ENCODE data around the gene KCNN3.

KCNN3 gene

GRCh38 chr1:154695985-154696384, 174.1 kb downstream of the KCNN3 start:
- no peaks in the 10 kb centered on the region for H3K36me3 ChIP-seq (replicated peaks; ENCODE audit: insufficient read depth, low read length)
- no peaks in the 10 kb centered on the region for H3K79me2 ChIP-seq (ENCODE audit: low read length)
- peaks cover 8% of the 10 kb centered on the region; the same call in 1 of the 2 replicates for H3K4me1 ChIP-seq (ENCODE audit: low read length)
- H3K9ac ChIP-seq (ENCODE audit: low read length), result no peak overlapping the region
- no peaks in the 10 kb centered on the region for H3K9me2 ChIP-seq (replicated peaks; ENCODE audit: insufficient read depth, low read length)
- H3K4me2 ChIP-seq (ENCODE audit: low read depth, low read length), result no peak overlapping the region
- no peaks in the 10 kb centered on the region for H3F3A ChIP-seq (ENCODE audit: insufficient read depth, low read length)
- H4K20me1 ChIP-seq (ENCODE audit: insufficient read depth, low read length), result no peaks in the 10 kb centered on the region
- H3K27ac ChIP-seq (ENCODE audit: low read length), result no peak overlapping the region
- DNase-seq, result no peak
- H3K9me3 ChIP-seq (replicated peaks; ENCODE audit: insufficient read depth, low read length), result no peaks in the 10 kb centered on the region
- H3K4me3 ChIP-seq (ENCODE audit: low read length), result no peak overlapping the region
- no peak overlapping the region for H2AFZ ChIP-seq (ENCODE audit: low read length)
- no peaks in the 10 kb centered on the region for H3K27me3 ChIP-seq (replicated peaks; ENCODE audit: insufficient read depth, low read length)
- 0 out of 2 replicates have a peak, but pooled peaks have one; percentile 6 for TF ChIP-seq CTCF (IDR thresholded peaks at IDR 0.05; ENCODE audit: low read length)
- TF ChIP-seq EZH2phosphoT487 (IDR thresholded peaks at IDR 0.05; ENCODE audit: low read length), result no peak

GRCh38 chr1:154694995-154695394, 175.1 kb downstream of the KCNN3 start:
- no peaks in the 10 kb centered on the region for H3K27me3 ChIP-seq (replicated peaks; ENCODE audit: insufficient read depth, low read length)
- H3K4me2 ChIP-seq (ENCODE audit: low read depth, low read length), result no peak overlapping the region
- no peak overlapping the region for H3K4me3 ChIP-seq (ENCODE audit: low read length)
- H4K20me1 ChIP-seq (ENCODE audit: insufficient read depth, low read length), result no peaks in the 10 kb centered on the region
- no peaks in the 10 kb centered on the region for H3K36me3 ChIP-seq (replicated peaks; ENCODE audit: insufficient read depth, low read length)
- H3F3A ChIP-seq (ENCODE audit: insufficient read depth, low read length), result no peaks in the 10 kb centered on the region
- no peak overlapping the region for H2AFZ ChIP-seq (ENCODE audit: low read length)
- H3K27ac ChIP-seq (ENCODE audit: low read length), result no peak overlapping the region
- no peaks in the 10 kb centered on the region for H3K79me2 ChIP-seq (ENCODE audit: low read length)
- TF ChIP-seq CTCF (IDR thresholded peaks at IDR 0.05; ENCODE audit: low read length) (no peak), EZH2 (optimal IDR thresholded peaks at IDR 0.05; ENCODE audit: low read depth, low read length) (no peak), EZH2phosphoT487 (IDR thresholded peaks at IDR 0.05; ENCODE audit: low read length) (no peak)
- no peak overlapping the region for H3K9ac ChIP-seq (ENCODE audit: low read length)
- no peaks in the 10 kb centered on the region for H3K9me2 ChIP-seq (replicated peaks; ENCODE audit: insufficient read depth, low read length)
- H3K9me3 ChIP-seq (replicated peaks; ENCODE audit: insufficient read depth, low read length), result no peaks in the 10 kb centered on the region
- DNase-seq, result no peak
- peaks cover 8% of the 10 kb centered on the region; the same call in 1 of the 2 replicates for H3K4me1 ChIP-seq (ENCODE audit: low read length)

- H3K4me1 ChIP-seq (ENCODE audit: low read length), result peaks cover 21% of the 10 kb centered on the region
- no peaks in the 10 kb centered on the region for H3K27me3 ChIP-seq (replicated peaks; ENCODE audit: insufficient read depth, low read length)
- no peaks in the 10 kb centered on the region for H3K9me2 ChIP-seq (replicated peaks; ENCODE audit: insufficient read depth, low read length)
- H2AFZ ChIP-seq (ENCODE audit: low read length), result no peak overlapping the region
- H3K4me2 ChIP-seq (ENCODE audit: low read depth, low read length), result no peak overlapping the region
- H4K20me1 ChIP-seq (ENCODE audit: insufficient read depth, low read length), result no peaks in the 10 kb centered on the region
- H3K36me3 ChIP-seq (replicated peaks; ENCODE audit: insufficient read depth, low read length), result no peaks in the 10 kb centered on the region
- H3F3A ChIP-seq (ENCODE audit: insufficient read depth, low read length), result peaks cover 12% of the 10 kb centered on the region
- TF ChIP-seq EZH2 (optimal IDR thresholded peaks at IDR 0.05; ENCODE audit: low read depth, low read length) (no peak), CTCF (IDR thresholded peaks at IDR 0.05; ENCODE audit: low read length) (no peak), EZH2phosphoT487 (IDR thresholded peaks at IDR 0.05; ENCODE audit: low read length) (no peak)
- no peak for DNase-seq
- no peaks in the 10 kb centered on the region for H3K79me2 ChIP-seq (ENCODE audit: low read length)
- H3K4me3 ChIP-seq (ENCODE audit: low read length), result no peak overlapping the region
- no peak overlapping the region for H3K9ac ChIP-seq (ENCODE audit: low read length)
- H3K27ac ChIP-seq (ENCODE audit: low read length), result no peak overlapping the region
- H3K9me3 ChIP-seq (replicated peaks; ENCODE audit: insufficient read depth, low read length), result no peaks in the 10 kb centered on the region
These were observed 181.0 kb downstream of the KCNN3 start for GRCh38 chr1:154689083-154689482.
